Keratinocyte (primary cell): ENCODE data around the gene FMNL2.

ENCODE experiments used
- EZH2 ChIP-seq: IDR thresholded peaks from one replicate; pipeline ENCODE4 v1.6.1; 2012; ENCODE audit warnings: inconsistent platforms, mild to moderate bottlenecking, low read length, moderate library complexity
- TF ChIP-seq, protein P1 (sequence below), 3 experiments: IDR thresholded peaks in 1 of 3; conservative IDR thresholded peaks in 1 of 3; optimal IDR thresholded peaks in 1 of 3; 2 replicates in 2 of 3; 3 replicates in 1 of 3; pipeline versions ENCODE3 to v1.5.1; 2011; ENCODE audit warnings: low read length in 3 of 3, mild to moderate bottlenecking in 3 of 3, moderate library complexity in 2 of 3, control low read depth in 1 of 3, inconsistent platforms in 1 of 3; ENCODE audit not compliant: insufficient read depth in 2 of 3; ENCODE audit errors: extremely low read depth in 1 of 3

- TF ChIP-seq, protein P1, sequence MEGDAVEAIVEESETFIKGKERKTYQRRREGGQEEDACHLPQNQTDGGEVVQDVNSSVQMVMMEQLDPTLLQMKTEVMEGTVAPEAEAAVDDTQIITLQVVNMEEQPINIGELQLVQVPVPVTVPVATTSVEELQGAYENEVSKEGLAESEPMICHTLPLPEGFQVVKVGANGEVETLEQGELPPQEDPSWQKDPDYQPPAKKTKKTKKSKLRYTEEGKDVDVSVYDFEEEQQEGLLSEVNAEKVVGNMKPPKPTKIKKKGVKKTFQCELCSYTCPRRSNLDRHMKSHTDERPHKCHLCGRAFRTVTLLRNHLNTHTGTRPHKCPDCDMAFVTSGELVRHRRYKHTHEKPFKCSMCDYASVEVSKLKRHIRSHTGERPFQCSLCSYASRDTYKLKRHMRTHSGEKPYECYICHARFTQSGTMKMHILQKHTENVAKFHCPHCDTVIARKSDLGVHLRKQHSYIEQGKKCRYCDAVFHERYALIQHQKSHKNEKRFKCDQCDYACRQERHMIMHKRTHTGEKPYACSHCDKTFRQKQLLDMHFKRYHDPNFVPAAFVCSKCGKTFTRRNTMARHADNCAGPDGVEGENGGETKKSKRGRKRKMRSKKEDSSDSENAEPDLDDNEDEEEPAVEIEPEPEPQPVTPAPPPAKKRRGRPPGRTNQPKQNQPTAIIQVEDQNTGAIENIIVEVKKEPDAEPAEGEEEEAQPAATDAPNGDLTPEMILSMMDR (optimal IDR thresholded peaks at IDR 0.05 in 1 of 3, IDR thresholded peaks at IDR 0.05 in 1 of 3, conservative IDR thresholded peaks at IDR 0.05 in 1 of 3; ENCODE audit: extremely low read depth in 1 of 3, insufficient read depth in 2 of 3, low read length in 3 of 3): no peak
- TF ChIP-seq EZH2: no peak
These were observed 32.8 kb downstream of the FMNL2 start for GRCh38 chr2:152367547-152368390.
